Stimulated activated CD4-positive, alpha-beta T cell treated with anti-CD3 and anti-CD28 coated beads, Interleukin-4, amount 100 ng/mL, for 1 hour (primary cell): ENCODE measurements around the gene DMBT1.
"Not testable (repeated sequence)": the region's sequence is repeated elsewhere in the genome, so short reads cannot be mapped to it uniquely, and the experiment has no call there.

Experiments used
- DNase-seq: peaks from one replicate; pipeline ENCODE4 v3.0.0-alpha.2; 2020

Gene DMBT1

GRCh38 chr10:122587098-122587760 is 26.7 kb downstream of the DMBT1 start:
- DNase-seq: no peak

GRCh38 chr10:122588381-122588780 is 27.8 kb downstream of the DMBT1 start:
- DNase-seq: no peak

- DNase-seq: no peak
Observed at GRCh38 chr10:122590153-122590552, 29.6 kb downstream of the DMBT1 start.

DNA sequence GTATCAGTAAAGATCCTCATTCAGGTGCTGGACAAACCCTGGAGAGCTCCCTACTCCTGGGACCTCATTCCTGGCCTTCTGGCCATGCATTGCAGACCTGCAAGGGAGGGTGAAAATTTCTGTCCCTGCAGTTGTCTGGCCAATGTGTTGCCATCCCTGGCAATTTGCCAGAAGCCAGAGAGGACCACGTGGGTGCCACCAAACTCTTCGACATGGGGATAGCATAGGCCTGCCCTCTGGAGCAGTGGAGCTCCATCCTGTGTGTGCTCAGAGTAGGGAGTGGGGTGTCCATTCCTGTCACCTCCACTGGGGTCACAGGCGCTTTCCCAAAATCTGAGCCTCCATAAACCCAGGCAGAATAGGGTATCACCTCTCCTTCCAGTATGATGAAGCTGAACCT is 31.2 kb downstream of the DMBT1 start:
- DNase-seq: no peak

DNA sequence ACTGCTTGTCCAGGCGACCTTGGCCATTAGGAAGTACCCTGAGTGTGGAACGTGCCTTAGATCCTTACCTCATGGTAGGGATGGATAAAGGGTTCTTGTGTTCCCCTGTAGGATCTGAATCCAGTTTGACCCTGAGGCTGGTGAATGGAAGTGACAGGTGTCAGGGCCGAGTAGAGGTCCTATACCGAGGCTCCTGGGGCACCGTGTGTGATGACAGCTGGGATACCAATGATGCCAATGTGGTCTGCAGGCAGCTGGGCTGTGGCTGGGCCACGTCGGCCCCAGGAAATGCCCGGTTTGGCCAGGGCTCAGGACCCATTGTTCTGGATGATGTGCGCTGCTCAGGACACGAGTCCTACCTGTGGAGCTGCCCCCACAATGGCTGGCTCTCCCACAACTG is 31.6 kb downstream of the DMBT1 start:
- DNase-seq: no peak

GRCh38 chr10:122617476-122618270 is 57.1 kb downstream of the DMBT1 start:
- no peak for DNase-seq

- no peak for DNase-seq
Observed at GRCh38 chr10:122618461-122619165, 58.1 kb downstream of the DMBT1 start.

DNA sequence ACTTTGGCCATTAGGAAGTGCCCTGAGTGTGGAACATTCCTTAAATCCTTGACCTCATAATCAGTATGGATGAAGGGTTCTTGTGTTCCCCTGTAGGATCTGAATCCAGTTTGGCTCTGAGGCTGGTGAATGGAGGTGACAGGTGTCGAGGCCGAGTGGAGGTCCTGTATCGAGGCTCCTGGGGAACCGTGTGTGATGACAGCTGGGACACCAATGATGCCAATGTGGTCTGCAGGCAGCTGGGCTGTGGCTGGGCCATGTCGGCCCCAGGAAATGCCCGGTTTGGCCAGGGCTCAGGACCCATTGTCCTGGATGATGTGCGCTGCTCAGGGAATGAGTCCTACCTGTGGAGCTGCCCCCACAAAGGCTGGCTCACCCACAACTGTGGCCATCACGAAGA is 60.4 kb downstream of the DMBT1 start:
- DNase-seq: not testable (repeated sequence)

- DNase-seq: no peak
Observed at GRCh38 chr10:122624546-122624945, 64.0 kb downstream of the DMBT1 start.

DNA sequence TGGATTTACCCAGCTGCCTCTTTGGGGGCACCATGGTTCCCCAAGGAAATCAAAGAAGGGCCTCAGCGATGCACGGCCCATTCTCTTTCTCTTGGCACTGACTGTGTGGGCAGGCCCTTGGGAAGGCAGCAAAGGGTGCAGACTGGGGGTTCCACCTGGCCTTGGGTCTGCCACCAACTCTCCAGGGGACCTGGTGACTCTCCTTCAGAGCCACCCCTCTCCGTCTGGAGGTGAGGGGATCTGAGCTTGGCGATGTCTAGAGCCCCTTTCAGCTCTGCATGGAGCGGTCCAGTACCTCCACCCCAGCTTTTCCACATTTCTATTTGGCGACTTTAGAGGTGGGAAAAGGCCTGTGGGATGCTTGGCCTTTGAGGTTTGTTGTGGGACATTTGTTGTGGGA is 70.0 kb downstream of the DMBT1 start:
- no peak for DNase-seq

DNA sequence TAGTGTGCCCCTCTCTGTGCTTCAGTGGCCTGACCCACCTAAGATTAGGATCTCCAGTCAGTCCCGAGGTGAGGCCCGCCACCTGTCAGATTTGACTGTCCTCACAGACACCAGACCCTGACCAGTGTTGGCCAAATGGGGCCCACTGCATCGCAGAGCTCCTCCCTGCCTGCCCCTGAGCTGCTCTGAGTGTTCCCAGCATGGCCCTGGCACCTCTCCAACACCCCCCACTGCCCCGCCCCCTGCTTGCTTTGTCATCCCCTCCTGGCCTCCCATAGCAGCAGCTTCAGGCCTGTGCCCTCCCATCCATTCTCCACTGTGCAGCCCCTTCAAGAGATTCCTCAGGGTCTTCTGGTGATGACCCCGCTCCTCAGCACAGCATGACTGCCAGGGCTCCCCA is 71.5 kb downstream of the DMBT1 start:
- no peak for DNase-seq

DNA sequence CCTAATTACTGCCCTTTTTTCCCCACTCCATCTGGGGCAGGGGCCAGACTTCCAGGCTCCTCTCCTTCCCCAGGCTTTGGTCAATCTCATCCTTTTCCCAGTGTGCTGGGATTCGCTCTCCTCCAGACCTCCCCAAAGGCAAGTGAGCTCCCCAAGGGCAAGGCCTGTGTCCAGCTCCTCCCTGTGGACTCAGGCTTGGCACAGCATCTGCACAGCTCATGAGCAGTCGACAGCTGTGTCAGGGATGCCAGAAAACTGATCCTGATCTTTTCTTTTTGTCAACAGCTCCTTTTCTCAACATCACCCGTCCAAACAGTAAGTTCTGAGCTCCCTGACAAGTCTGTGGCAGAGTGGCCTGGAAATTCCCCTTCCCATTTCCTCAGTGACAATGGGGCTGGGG is 72.0 kb downstream of the DMBT1 start:
- DNase-seq: no peak

DNA sequence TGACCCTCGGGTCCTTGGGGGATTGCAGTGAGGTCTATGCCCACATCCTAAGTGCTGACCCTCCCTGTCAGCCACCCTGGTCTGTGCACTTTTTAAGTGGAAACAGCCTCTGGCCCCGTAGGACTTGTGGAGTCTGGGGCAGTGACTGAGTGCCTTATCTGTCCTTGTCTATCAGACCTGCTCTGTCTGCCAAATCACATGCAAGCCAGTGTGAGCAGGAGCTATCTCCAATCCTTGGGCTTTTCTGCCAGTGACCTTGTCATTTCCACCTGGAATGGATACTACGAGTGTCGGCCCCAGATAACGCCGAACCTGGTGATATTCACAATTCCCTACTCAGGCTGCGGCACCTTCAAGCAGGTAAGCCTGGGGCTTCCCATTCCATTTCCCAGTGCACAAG is 76.4 kb downstream of the DMBT1 start:
- DNase-seq: no peak

DNA sequence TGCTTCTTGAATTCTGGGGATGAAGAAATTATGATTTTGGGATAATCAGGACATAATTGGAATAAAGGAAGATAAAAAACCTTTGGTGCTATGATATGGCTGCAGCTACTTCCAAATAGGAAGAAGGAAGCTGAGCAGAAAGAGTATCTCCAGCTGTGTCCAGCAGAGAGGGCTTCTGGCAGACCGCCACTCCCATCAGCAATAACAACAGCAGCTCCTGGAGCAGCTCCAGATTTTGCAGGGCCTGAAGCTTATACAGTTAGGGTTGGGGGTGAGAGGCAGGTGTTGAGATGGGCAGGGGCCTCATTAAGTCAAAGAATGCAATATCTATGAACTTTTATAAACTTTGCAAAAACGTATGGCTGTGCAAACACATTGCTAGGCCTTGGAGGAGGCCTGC is 76.8 kb downstream of the DMBT1 start:
- no peak for DNase-seq

GRCh38 chr10:122638106-122638505 is 77.6 kb downstream of the DMBT1 start:
- DNase-seq: no peak

DNA sequence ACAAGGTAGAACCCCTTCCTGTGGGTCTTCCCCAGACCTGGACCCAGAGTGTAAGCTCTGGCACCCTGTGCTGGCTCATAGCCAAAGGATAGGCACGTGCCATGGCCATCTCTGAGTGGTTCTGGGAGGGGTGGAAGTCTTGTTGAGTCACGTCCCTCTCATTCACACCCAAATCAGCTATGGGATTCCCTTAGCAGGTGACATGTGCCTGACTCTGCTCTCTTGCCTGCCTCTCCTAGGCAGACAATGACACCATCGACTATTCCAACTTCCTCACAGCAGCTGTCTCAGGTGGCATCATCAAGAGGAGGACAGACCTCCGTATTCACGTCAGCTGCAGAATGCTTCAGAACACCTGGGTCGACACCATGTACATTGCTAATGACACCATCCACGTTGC is 79.2 kb downstream of the DMBT1 start:
- no peak for DNase-seq

DNA sequence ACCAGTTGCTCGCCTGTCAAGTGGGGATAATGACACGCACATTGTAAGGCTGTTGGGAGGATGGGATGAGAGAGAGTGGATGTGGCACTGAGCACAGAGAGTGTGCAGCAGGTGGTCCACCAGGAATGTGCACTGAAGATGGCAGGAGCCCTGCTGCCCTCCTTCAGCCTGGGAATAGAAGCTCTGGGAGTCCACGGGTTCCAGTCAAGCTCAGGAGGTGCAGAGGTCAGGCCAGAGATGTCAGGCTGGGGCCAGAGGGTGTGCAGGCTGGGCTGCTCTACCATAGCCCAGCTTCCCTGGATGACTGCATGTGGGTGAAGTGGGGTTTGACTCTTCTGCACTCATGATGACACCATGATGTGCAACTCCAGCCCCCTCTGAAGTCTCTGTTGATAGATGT is 80.4 kb downstream of the DMBT1 start:
- DNase-seq: no peak

GRCh38 chr10:122642726-122643605 is 82.4 kb downstream of the DMBT1 start:
- no peak for DNase-seq

GRCh38 chr10:122643931-122644534 is 83.5 kb downstream of the DMBT1 start:
- no peak for DNase-seq

DNA sequence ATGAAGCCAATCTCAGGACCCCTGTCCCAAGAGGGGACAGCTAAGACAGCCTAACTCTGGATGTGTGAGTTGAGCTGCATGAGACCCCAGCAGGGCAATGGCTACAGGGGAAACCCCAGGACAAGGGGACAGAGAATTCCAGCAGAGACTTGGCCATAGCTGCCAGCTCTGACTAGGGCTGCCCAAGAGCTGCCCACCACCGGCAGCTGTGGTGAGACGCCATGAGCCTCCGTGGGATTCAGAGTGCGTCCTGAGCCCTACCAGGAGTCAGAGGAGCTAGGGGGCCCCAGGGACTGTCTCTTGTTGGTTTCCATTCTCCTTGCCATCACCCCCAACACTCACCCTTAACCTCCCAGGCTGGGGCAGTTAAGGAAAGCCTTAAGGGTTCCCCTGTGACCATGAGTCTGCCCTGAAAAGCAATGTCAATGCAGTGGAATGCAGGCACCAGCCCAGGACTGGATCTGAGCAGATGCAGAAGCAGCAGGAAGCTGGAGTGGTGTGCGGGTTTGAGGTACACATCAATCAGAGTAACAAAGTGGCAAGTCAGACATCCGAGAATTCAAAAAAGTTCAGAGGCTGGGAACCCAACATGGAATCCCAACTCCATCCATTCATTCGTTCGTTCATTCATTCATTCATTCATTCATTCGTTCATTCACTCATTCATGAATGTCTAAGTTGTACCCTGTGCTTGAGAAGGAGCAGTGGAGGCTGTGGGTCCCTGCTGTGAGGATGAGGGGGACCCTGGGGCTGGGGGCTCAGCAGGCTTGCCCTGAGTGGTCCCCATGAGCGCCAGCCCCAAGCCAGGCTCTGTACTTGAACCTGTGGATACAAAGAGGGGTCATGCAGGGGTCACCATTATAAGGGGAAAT is 86.2 kb downstream of the DMBT1 start:
- no peak for DNase-seq

- no peak for DNase-seq
Observed at GRCh38 chr10:122647383-122647968, 86.9 kb downstream of the DMBT1 start.
